ENCODE data around the gene PRICKLE3.

GRCh38 chrX:49210406-49210805 lies 24.2 kb upstream of the PRICKLE3 start:
- TF ChIP-seq, protein P1, sequence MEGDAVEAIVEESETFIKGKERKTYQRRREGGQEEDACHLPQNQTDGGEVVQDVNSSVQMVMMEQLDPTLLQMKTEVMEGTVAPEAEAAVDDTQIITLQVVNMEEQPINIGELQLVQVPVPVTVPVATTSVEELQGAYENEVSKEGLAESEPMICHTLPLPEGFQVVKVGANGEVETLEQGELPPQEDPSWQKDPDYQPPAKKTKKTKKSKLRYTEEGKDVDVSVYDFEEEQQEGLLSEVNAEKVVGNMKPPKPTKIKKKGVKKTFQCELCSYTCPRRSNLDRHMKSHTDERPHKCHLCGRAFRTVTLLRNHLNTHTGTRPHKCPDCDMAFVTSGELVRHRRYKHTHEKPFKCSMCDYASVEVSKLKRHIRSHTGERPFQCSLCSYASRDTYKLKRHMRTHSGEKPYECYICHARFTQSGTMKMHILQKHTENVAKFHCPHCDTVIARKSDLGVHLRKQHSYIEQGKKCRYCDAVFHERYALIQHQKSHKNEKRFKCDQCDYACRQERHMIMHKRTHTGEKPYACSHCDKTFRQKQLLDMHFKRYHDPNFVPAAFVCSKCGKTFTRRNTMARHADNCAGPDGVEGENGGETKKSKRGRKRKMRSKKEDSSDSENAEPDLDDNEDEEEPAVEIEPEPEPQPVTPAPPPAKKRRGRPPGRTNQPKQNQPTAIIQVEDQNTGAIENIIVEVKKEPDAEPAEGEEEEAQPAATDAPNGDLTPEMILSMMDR (IDR thresholded peaks at IDR 0.05; ENCODE audit: low read length), result no peak
- TF ChIP-seq EZH2 (IDR thresholded peaks at IDR 0.05; ENCODE audit: borderline replicate concordance, low read length), result no peak

Measured in OCI-LY1 (cell line).